ENCODE measurements around the gene NSMCE1. TPM values are rescaled to one million over a fixed set of nuclear protein-coding genes. Genes with fewer than 3 reads are reported as not detected.

Gene NSMCE1, protein sequence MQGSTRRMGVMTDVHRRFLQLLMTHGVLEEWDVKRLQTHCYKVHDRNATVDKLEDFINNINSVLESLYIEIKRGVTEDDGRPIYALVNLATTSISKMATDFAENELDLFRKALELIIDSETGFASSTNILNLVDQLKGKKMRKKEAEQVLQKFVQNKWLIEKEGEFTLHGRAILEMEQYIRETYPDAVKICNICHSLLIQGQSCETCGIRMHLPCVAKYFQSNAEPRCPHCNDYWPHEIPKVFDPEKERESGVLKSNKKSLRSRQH
- 51.7 and 66.6 TPM in 2 replicates for total RNA-seq (2014; rRNA removed; shearing (Covaris generic); ENCODE audit: low replicate concordance)

GRCh38 chr16:27268376-27269299, at the start of gene NSMCE1:
TSS of gene NSMCE1 (minus strand) at chr16:27268772. CDS start at chr16:27257570, 11,202 bp downstream.
- Histone ChIP-seq H3K36me3 (peaks cover 4% of the 10 kb centered on the region; the same call in 1 of the 2 replicates), H3K9me3 (peaks cover 12% of the 10 kb centered on the region), H3K27me3 (no peaks in the 10 kb centered on the region), H3K4me3 (peak within 1 kb of the TSS; percentile 84)
- peak; percentile 99 for DNase-seq

DNA sequence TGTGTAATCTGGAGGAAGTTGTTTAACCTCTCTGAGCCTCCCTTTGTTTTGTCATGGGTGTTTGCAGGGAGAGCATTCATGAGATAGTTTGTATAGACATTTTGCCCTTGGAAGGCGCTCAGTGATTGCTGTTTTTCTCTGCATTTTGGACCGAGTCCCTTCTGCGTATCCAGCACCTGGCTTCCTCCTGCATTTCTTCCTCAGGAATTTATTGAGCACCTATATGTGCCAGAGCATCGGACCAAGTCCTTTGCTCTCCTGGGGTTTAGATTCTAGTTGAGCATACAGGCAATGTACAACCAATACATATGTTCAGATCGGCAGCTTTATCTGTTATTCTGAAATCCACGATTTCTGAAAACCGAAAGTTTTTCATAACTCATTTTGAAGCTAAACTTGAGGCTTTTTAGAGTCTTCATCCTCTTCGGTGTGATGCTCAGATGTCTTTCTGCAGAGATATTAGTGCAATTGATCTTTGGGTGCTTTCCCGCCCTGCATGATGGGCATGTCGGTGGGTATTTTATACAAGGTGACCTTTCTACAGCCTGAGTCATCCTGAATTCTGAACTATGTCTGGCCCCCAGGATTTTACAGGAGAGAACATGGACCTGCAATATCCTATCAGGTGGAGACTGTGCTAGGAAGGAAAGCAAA, 49.3 kb upstream of the NSMCE1 start:
- Histone ChIP-seq H3K27me3 (no peaks in the 10 kb centered on the region), H3K9me3 (no peaks in the 10 kb centered on the region), H3K36me3 (peaks cover 26% of the 10 kb centered on the region), H3K4me3 (no peak overlapping the region)
- DNase-seq = no peak

GRCh38 chr16:27317320-27317719, 48.7 kb upstream of the NSMCE1 start:
- H3K9me3 ChIP-seq = no peaks in the 10 kb centered on the region
- no peak for DNase-seq
- no peak overlapping the region for H3K4me3 ChIP-seq
- H3K36me3 ChIP-seq = peaks cover 25% of the 10 kb centered on the region
- H3K27me3 ChIP-seq = no peaks in the 10 kb centered on the region

- Histone ChIP-seq H3K9me3 (no peaks in the 10 kb centered on the region), H3K36me3 (peaks cover 22% of the 10 kb centered on the region), H3K4me3 (peak overlapping the region; percentile 78), H3K27me3 (no peaks in the 10 kb centered on the region)
- DNase-seq = no peak
Observed at GRCh38 chr16:27316038-27316680, 47.6 kb upstream of the NSMCE1 start.

GRCh38 chr16:27315333-27316037, 46.9 kb upstream of the NSMCE1 start:
- Histone ChIP-seq H3K4me3 (peak overlapping the region; percentile 78), H3K36me3 (peaks cover 21% of the 10 kb centered on the region), H3K9me3 (no peaks in the 10 kb centered on the region), H3K27me3 (no peaks in the 10 kb centered on the region)
- DNase-seq = peak; percentile 59

GRCh38 chr16:27314986-27315332, 46.4 kb upstream of the NSMCE1 start:
- H3K4me3 ChIP-seq = peak overlapping the region; percentile 78
- H3K27me3 ChIP-seq = no peaks in the 10 kb centered on the region
- H3K36me3 ChIP-seq = peaks cover 16% of the 10 kb centered on the region
- no peak for DNase-seq
- H3K9me3 ChIP-seq = no peaks in the 10 kb centered on the region

DNA sequence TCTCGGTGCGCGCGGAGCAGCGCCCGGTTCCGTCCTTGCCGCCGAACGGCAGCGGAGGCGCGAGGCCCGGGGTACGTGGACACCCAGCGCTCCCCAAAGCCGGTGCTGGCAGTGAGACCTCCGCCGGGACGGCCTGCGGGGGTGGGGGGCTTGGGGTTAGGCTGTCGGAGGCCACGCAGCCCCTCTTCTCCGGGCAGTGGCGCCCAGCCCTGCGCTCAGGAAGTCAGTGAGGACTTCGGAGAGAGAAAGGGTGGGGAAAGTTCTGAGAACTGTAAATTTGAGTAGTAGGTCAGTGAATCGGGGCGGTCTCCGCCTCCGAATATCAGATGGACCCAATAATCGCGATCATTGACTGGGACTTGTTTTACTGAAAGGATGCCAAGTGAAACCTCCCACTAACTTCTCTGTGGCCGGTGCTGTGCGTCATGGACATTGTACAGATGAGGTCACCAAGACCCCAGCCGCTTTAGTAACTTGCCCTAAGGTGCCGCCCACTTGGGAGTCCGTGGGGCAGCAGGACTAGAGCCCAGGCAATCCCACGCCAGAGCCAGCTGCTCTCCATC, 45.7 kb upstream of the NSMCE1 start:
- DNase-seq = peak; percentile 82
- H3K4me3 ChIP-seq = peak overlapping the region; percentile 78
- no peaks in the 10 kb centered on the region for H3K27me3 ChIP-seq
- peaks cover 11% of the 10 kb centered on the region for H3K36me3 ChIP-seq
- H3K9me3 ChIP-seq = no peaks in the 10 kb centered on the region

- Histone ChIP-seq H3K27me3 (no peaks in the 10 kb centered on the region), H3K9me3 (no peaks in the 10 kb centered on the region), H3K36me3 (peaks cover 6% of the 10 kb centered on the region; the same call in 1 of the 2 replicates), H3K4me3 (peak within 1 kb of the TSS; percentile 78)
- DNase-seq = peak; percentile 94
Observed at GRCh38 chr16:27313422-27314160, 45.0 kb upstream of the NSMCE1 start, which contains the start of gene IL4R. TSS of gene IL4R (plus strand) at chr16:27313974. CDS start at chr16:27340204, 26,230 bp downstream.

GRCh38 chr16:27312580-27313421, 44.2 kb upstream of the NSMCE1 start:
- Histone ChIP-seq H3K27me3 (no peaks in the 10 kb centered on the region), H3K36me3 (peaks cover 3% of the 10 kb centered on the region; the same call in 1 of the 2 replicates), H3K9me3 (no peaks in the 10 kb centered on the region; the same call in 1 of the 2 replicates), H3K4me3 (peak overlapping the region; percentile 78)
- no peak for DNase-seq

- H3K36me3 ChIP-seq = peaks cover under 1% of the 10 kb centered on the region; the same call in 1 of the 2 replicates
- no peak for DNase-seq
- no peak overlapping the region for H3K4me3 ChIP-seq
- no peaks in the 10 kb centered on the region for H3K27me3 ChIP-seq
- H3K9me3 ChIP-seq = no peaks in the 10 kb centered on the region; the same call in 1 of the 2 replicates
Observed at GRCh38 chr16:27311897-27312303, 43.3 kb upstream of the NSMCE1 start.

GRCh38 chr16:27311448-27311830, 42.9 kb upstream of the NSMCE1 start:
- no peaks in the 10 kb centered on the region for H3K27me3 ChIP-seq
- no peak overlapping the region for H3K4me3 ChIP-seq
- no peaks in the 10 kb centered on the region; the same call in 1 of the 2 replicates for H3K9me3 ChIP-seq
- DNase-seq = no peak
- no peaks in the 10 kb centered on the region for H3K36me3 ChIP-seq

DNA sequence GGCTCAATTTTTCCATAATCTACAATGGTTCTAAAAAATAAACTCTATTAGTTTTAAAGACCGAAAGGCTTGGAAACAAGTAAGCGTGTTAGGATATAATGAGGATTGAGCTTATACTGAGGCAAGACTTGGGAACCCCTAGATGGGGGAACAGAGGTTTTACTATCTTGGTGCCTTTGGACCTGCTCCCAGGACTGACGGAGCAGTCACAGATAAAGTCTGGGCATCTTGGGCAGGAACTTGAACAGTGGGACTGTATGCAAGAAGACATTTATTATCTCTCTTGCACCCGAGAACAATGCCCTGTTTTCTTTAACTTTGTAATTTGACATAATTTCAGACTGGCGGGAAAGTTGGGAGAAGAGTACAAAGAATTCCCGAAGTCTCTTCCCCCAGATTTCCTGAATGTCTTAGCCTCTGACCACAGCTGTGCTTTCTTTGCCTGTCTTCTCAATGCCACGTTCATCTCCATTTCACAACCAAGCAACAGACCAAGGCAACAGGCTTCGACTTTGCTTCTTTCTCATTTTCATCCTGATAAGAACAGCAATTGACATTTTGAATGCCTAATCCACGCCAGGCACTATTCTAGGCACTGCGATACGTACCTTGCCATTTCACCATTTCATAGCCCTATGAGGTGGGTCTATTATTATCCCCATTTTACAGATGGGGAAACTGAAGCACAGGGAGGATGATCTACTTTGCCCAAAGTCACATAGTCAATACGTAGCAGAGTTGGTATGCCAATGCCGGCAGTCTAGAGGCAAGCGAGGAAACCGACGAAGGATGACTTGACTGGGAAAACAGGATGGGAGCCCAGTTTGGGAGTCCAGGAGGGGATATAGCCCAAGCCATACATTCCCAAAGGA, 42.2 kb upstream of the NSMCE1 start:
- no peak overlapping the region for H3K4me3 ChIP-seq
- H3K36me3 ChIP-seq = no peaks in the 10 kb centered on the region
- H3K27me3 ChIP-seq = no peaks in the 10 kb centered on the region
- H3K9me3 ChIP-seq = no peaks in the 10 kb centered on the region; the same call in 1 of the 2 replicates
- no peak for DNase-seq

GRCh38 chr16:27308792-27309191, 40.2 kb upstream of the NSMCE1 start:
- H3K27me3 ChIP-seq = no peaks in the 10 kb centered on the region
- DNase-seq = no peak
- no peaks in the 10 kb centered on the region for H3K36me3 ChIP-seq
- H3K9me3 ChIP-seq = no peaks in the 10 kb centered on the region; the same call in 1 of the 2 replicates
- H3K4me3 ChIP-seq = no peak overlapping the region
